K562 (cell line): Measurements from ENCODE around the gene ATXN1. TPM values are rescaled to one million over a fixed set of nuclear protein-coding genes. Genes with fewer than 3 reads are reported as not detected.

Experiments
- ATAC-seq: fragments of 200-7000 bp; cut with Tn5 transposase; 3 replicates; pipeline ENCODE4 v1.9.1; 2020; ENCODE audit warnings: moderate library complexity
- BruUV-seq: library from RNA; stranded (reverse); fragments of 400-500 nt; replicated peaks from 2 replicates; lab custom pipeline; 2021; lab: Mats Ljungman, UMichigan
- CTCF ChIA-PET: fragments of 300-600 bp; formaldehyde crosslinking; extraction: SDS; loops from one replicate; lab custom pipeline; 2021; ENCODE audit warnings: low intra/inter-chr PET ratio; lab: Yijun Ruan, JAX
- POLR2A ChIA-PET: fragments of 300-600, 350-650 bp; sonication (Branson Sonifier 250); formaldehyde crosslinking; extraction: SDS; loops from one replicate; lab custom pipeline; 2021; ENCODE audit warnings: antibody characterized with exemption, inconsistent platforms; lab: Yijun Ruan, JAX
- DNase-seq, 4 experiments: peaks; one replicate each; pipeline versions ENCODE4 v3.0.0 to v3.0.0-alpha.2; 2011 to 2018; ENCODE audit warnings: low spot score in 3 of 4, mixed read lengths in 3 of 4; ENCODE audit errors: extremely low read depth in 1 of 4
- FAIRE-seq: peaks from 2 replicates; lab custom pipeline; 2011; peaks lifted over from hg19 to GRCh38; lab: Jason Lieb, UNC
- H2AFZ ChIP-seq: 2 replicates; pipeline ENCODE4 v1.6.0; 2011; ENCODE audit warnings: low read depth, low read length, control low read depth, inconsistent platforms
- H3K27ac ChIP-seq: fragments of 200-600 bp; 3 replicates; pipeline ENCODE4 v1.8.0; 2011; ENCODE audit warnings: low read depth, mild to moderate bottlenecking, control low read depth, inconsistent platforms, low read length, moderate library complexity, mixed read lengths; ENCODE audit errors: extremely low read depth
- H3K27me3 ChIP-seq, 2 experiments: fragments of 300-600 bp in 1 of 2; 2 replicates in 1 of 2; 3 replicates in 1 of 2; pipeline versions ENCODE4 v1.6.0 to v1.8.0; 2011; ENCODE audit warnings: inconsistent platforms in 2 of 2, low read length in 2 of 2, mild to moderate bottlenecking in 1 of 2, mixed read lengths in 1 of 2, moderate library complexity in 1 of 2; ENCODE audit not compliant: control insufficient read depth in 2 of 2, insufficient read depth in 2 of 2
- H3K36me3 ChIP-seq: fragments of 300-600 bp; 3 replicates; pipeline ENCODE4 v1.8.0; 2011; ENCODE audit warnings: mild to moderate bottlenecking, low read length, inconsistent platforms; ENCODE audit not compliant: control insufficient read depth, insufficient read depth
- H3K4me1 ChIP-seq, 2 experiments: fragments of 200-600 bp in 1 of 2; replicated peaks in 1 of 2; 2 replicates in 1 of 2; 3 replicates in 1 of 2; pipeline versions ENCODE4 v1.5.1 to v1.8.0; 2011; ENCODE audit warnings: inconsistent platforms in 2 of 2, low read length in 2 of 2, mild to moderate bottlenecking in 1 of 2, mixed read lengths in 1 of 2, moderate library complexity in 1 of 2; ENCODE audit not compliant: control insufficient read depth in 2 of 2, insufficient read depth in 2 of 2
- H3K4me2 ChIP-seq: 2 replicates; pipeline ENCODE4 v1.6.1; 2011; ENCODE audit warnings: low read length, control low read depth, inconsistent platforms, mixed read lengths; ENCODE audit not compliant: insufficient read depth
- H3K4me3 ChIP-seq: fragments of 200-600 bp; sonication (generic), shearing (Covaris generic); 2 replicates; pipeline ENCODE4 v1.5.1; 2016; ENCODE audit warnings: control low read depth, inconsistent platforms
- H3K79me2 ChIP-seq: fragments of 200-600 bp; 3 replicates; pipeline ENCODE4 v1.8.0; 2011; ENCODE audit warnings: low read length, inconsistent platforms; ENCODE audit not compliant: control insufficient read depth, insufficient read depth
- H3K9ac ChIP-seq, 2 experiments: 2 replicates each; pipeline versions ENCODE4 v1.6.0 to v1.6.1; 2011; ENCODE audit warnings: low read depth in 2 of 2, low read length in 2 of 2, control low read depth in 1 of 2, inconsistent platforms in 1 of 2, mild to moderate bottlenecking in 1 of 2, mixed read lengths in 1 of 2; ENCODE audit not compliant: insufficient read depth in 1 of 2
- H3K9me1 ChIP-seq: one replicate; pipeline ENCODE4 v1.6.0; 2011; ENCODE audit warnings: inconsistent platforms, mild to moderate bottlenecking, low read length, moderate library complexity; ENCODE audit not compliant: control insufficient read depth, insufficient read depth
- H3K9me3 ChIP-seq: replicated peaks from 2 replicates; pipeline ENCODE4 v1.5.1; 2011; ENCODE audit warnings: low read depth, low read length, inconsistent platforms; ENCODE audit not compliant: control insufficient read depth, insufficient read depth
- H4K20me1 ChIP-seq: replicated peaks from 2 replicates; pipeline ENCODE4 v1.6.1; 2011; ENCODE audit warnings: low read length, inconsistent platforms, mixed read lengths; ENCODE audit not compliant: control insufficient read depth, insufficient read depth
- CTCFL ChIP-seq: IDR thresholded peaks from 2 replicates; pipeline ENCODE4 v1.6.1; 2011; ENCODE audit warnings: borderline replicate concordance, low read depth, mild to moderate bottlenecking, moderate library complexity, low read length; ENCODE audit not compliant: insufficient read depth, poor library complexity, severe bottlenecking
- MCM5 ChIP-seq: fragments of 450-650 bp; IDR thresholded peaks from 2 replicates; pipeline ENCODE4 v1.6.1; 2016; ENCODE audit warnings: low read depth
- STAG1 ChIP-seq: sonication (generic); formaldehyde crosslinking; IDR thresholded peaks from 2 replicates; pipeline ENCODE4 v1.5.0; 2020; ENCODE audit warnings: missing genetic modification reagents, borderline replicate concordance
- UBTF ChIP-seq, 2 experiments: IDR thresholded peaks; 2 replicates each; pipeline ENCODE4 v1.6.1; 2012; ENCODE audit warnings: improper control_type of control experiment in 2 of 2, low read depth in 2 of 2, low read length in 2 of 2, borderline replicate concordance in 1 of 2
- ZBTB49 ChIP-seq: sonication (generic); formaldehyde crosslinking; IDR thresholded peaks from 2 replicates; pipeline ENCODE4 v1.8.0; 2022; ENCODE audit warnings: missing genetic modification reagents, mild to moderate bottlenecking, borderline replicate concordance
- ZNF224 ChIP-seq: sonication (generic); formaldehyde crosslinking; IDR thresholded peaks from 2 replicates; pipeline ENCODE4 v1.8.0; 2022; ENCODE audit warnings: mild to moderate bottlenecking, missing genetic modification reagents
- ZNF347 ChIP-seq: fragments of 450-650 bp; formaldehyde crosslinking; IDR thresholded peaks from 2 replicates; pipeline ENCODE4 v1.4.0; 2020; ENCODE audit warnings: low read depth, mild to moderate bottlenecking, moderate library complexity
- WGBS: fragments of 100-300 bp; shearing (Covaris generic); methylation state at CpG from one replicate; pipeline ENCODE4 v1.1.6; 2016; ENCODE audit warnings: low coverage, mixed read lengths; ENCODE audit not compliant: insufficient coverage; ENCODE audit errors: missing lambda C conversion rate; 5-methylcytosine and 5-hydroxymethylcytosine counted together
- in situ Hi-C: fragments of 300-500 bp; cut with MboI; formaldehyde crosslinking; loops from 4 replicates; pipeline ENCODE4 v1.15.0; 2018; ENCODE audit warnings: inconsistent platforms, mixed read lengths
- intact Hi-C: fragments of 100-400 bp; cut with micrococcal nuclease; formaldehyde crosslinking; loops from 2 replicates; pipeline ENCODE4 v1.14.2; 2022
- polyA plus RNA-seq, 8 experiments: library from polyadenylated mRNA; depleted of rRNA in 4 of 8; stranded (reverse) in 5 of 8; unstranded in 3 of 8; fragments of >200 nt; fragmentation: Nextera tagmentation in 2 of 8; fragmentation: Illumina TruSeq in 1 of 8; extraction: Ambion mirVana in 2 of 8; extraction: Trizol in 1 of 8; gene quantifications; 2 replicates each; pipeline versions ENCODE4 v1.2.1 to v1.2.3, GENCODE V29; 2011 to 2014; ENCODE audit warnings: inconsistent platforms in 1 of 8, missing spikeins in 1 of 8
- total RNA-seq, 7 experiments: library from RNA; depleted of rRNA in 6 of 7; stranded (reverse); fragments of >200 nt in 6 of 7; fragmentation: Illumina TruSeq in 2 of 7; extraction: Trizol in 2 of 7; gene quantifications; 2 replicates each; pipeline versions ENCODE4 v1.2.1 to v1.2.3, GENCODE V29; 2011 to 2021; ENCODE audit warnings: low replicate concordance in 1 of 7
- TF ChIP-seq, protein P1 (sequence below): fragments of 250-450 bp; sonication (Bioruptor Pico); IDR thresholded peaks from 2 replicates; pipeline ENCODE4 v1.8.0; 2021; ENCODE audit warnings: borderline replicate concordance, mild to moderate bottlenecking, moderate library complexity; ENCODE audit not compliant: poor library complexity, severe bottlenecking

ATXN1 gene
- total and polyA plus RNA-seq, 9 of the 15 experiments (the other 6 are each of a cell fraction or from before 2014, with no cell fraction given): under 0.01 to 1.2 (median 0.58) TPM

DNA sequence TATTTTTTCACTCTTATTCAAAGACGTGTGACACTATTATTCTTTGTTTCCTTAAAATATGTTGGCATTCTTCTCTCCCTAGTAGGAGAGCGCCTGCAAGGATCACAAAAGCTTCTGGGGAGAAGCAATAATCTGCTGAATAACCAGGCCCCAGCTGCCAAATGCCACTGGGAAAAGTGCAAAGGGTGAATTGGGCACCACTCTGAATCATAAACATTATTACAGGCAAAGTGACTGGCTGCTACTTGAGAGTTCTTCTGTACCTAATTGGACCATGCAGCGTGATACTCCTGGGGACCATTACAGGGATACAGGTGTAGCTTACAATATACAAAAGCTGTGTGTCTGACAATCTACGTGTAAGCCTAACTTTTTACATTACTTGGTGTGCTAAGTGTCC lies 152.8 kb downstream of the ATXN1 start:
- no peak for DNase-seq
- FAIRE-seq: no peak
- in situ Hi-C loops (no loop called here), intact Hi-C loops (no loop called here)
- POLR2A ChIA-PET: no interaction called here
- Histone ChIP-seq H3K4me3 (no peak overlapping the region), H3K79me2 (no peaks in the 10 kb centered on the region), H2AFZ (no peak overlapping the region), H3K27ac (no peak overlapping the region), H3K4me2 (no peak overlapping the region), H3K36me3 (no peaks in the 10 kb centered on the region), H3K9ac (no peak overlapping the region), H3K9me1 (no peaks in the 10 kb centered on the region), H3K9me3 (no peaks in the 10 kb centered on the region), H3K4me1 (no peaks in the 10 kb centered on the region), H3K27me3 (peaks cover 7 to 10% of the 10 kb centered on the region in 2 experiments), H4K20me1 (no peaks in the 10 kb centered on the region)
- ATAC-seq: no peak
- WGBS: 0% methylated on average over 4 of the region's 4 CpGs
- no TSS peak for BruUV-seq
- CTCF ChIA-PET: no interaction called here
- TF ChIP-seq ZBTB49 (CRISPR knock-in tag) (no peak), STAG1 (CRISPR knock-in tag) (no peak), UBTF (IDR thresholded peaks at IDR 0.05; ENCODE audit: borderline replicate concordance in 1 of 2, low read depth in 2 of 2, low read length in 2 of 2) (no peak), ZNF347 (CRISPR knock-in tag) (no peak), ZNF224 (no peak), CTCFL (no peak), MCM5 (no peak)
- TF ChIP-seq, protein P1, sequence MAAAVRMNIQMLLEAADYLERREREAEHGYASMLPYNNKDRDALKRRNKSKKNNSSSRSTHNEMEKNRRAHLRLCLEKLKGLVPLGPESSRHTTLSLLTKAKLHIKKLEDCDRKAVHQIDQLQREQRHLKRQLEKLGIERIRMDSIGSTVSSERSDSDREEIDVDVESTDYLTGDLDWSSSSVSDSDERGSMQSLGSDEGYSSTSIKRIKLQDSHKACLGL: no peak
